Dermis blood vessel endothelial cell (primary cell): Measurements from ENCODE around the gene TGFBR1. TPM values are rescaled to one million over a fixed set of nuclear protein-coding genes. Genes with fewer than 3 reads are reported as not detected.

Experiments used
- DNase-seq: peaks from one replicate; pipeline ENCODE4 v3.0.0; 2010
- total RNA-seq: library from RNA; depleted of rRNA; stranded (reverse); fragments of >200 nt; gene quantifications from 2 replicates; pipeline ENCODE4 v1.2.3, GENCODE V29; 2014

Gene TGFBR1
- total RNA-seq, 1 donor from 2014 or later, result 18.4 TPM

DNA sequence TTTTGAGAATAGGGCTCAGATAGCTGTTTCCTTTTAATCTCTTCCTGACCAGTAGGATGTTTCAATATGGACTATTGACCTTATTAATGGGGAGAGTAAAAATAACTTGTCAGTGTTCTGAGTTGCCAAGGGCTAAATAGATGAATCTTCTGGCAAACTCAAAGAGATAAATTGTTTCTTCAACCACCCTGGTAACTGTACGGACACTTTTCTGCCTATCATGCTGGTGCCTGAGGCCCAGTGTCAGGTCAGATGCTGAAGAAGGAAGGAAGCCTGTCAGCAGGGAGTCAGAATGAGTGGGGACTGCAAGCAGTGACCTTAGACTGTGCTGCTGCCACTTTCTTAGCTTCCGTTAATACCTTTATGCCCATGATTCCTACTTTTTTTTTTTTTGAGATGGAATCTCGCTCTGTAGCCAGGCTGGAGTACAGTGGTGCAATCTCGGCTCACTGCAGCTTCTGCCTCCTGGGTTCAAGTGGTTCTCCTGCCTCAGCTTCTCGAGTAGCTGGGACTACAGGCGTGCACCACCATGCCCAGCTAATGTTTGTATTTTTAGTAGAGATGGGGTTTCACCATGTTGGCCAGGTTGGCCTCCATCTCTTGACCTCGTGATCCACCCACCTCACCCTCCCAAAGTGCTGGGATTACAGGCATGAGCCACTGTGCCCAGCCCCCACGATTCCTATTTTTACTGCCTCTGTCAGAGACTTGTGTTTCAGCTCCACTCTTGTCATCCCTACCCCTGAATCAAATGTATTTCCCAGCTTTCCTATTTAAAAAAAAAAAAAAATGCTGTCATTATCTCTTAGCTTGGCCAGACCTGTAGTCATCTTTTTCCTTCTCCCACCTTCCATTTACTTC lies 33.7 kb downstream of the TGFBR1 start:
- DNase-seq, result no peak

DNA sequence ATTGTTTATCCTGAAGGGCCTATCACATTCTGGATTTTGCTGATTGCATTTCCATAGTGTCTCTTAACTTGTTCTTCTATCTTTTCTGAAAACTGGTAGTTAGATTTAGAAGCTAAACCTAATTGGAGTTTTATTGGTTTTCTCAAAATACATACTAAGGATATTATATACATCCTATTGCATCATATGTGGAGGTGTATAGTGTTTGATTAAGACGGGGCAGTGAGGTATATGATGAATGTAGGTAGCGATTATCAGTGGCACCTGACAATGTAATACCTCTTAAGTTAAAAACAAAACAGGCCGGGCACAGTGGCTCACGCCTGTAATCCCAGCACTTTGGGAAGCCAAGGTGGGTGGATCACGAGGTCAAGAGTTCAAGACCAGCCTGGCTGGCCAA lies 35.0 kb downstream of the TGFBR1 start:
- DNase-seq, result no peak

DNA sequence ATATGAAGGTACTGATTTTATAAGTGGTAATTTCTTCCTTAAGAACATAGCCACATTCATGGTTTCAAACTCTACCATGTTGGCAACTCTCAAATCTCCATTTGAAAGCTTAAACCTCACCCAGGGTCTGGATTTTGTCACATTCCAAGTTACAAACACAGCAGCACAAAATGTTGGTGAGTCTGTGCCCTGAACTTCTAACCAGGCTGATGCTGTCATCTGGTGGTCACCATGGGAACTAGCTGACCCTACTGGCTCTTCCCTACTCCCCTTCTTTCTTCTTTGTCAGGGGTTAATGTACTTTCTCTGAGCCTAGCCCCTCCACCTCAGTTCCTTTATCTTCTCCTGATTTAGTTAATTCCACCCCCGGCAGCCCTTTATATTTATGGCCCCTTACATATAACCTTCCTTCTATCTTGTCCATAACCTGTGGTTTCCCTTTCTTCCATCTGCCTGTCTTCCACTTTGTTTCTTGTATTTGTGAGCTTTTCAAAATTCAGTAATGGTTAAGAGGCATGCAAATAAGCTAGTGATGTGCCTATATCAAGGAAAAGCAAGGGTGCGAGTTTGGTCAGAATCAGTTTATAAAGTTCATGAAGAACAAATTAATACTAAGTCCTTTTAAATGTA lies 35.9 kb downstream of the TGFBR1 start:
- peak; percentile 76 for DNase-seq

DNA sequence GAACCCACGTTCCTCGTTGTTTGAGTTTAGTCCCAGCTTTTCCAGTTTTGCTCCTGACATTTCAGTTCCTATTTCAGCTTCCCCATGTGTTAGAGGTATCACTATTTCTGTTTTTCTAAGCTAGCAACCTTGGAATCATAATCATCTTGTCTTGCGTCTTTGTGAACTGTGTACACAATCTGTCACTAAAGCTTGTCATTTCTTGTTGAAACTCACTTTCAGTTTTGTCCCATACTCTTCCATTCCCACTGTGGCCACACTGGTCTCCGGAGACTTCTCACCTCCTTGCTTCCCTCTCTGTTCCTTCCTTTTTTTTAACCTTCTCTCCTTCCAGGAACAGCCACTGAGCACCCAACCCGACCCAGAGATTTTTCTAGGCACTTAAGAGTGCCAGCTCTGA lies 36.9 kb downstream of the TGFBR1 start:
- no peak for DNase-seq

GRCh38 chr9:99142275-99142674 lies 37.4 kb downstream of the TGFBR1 start:
- no peak for DNase-seq

DNA sequence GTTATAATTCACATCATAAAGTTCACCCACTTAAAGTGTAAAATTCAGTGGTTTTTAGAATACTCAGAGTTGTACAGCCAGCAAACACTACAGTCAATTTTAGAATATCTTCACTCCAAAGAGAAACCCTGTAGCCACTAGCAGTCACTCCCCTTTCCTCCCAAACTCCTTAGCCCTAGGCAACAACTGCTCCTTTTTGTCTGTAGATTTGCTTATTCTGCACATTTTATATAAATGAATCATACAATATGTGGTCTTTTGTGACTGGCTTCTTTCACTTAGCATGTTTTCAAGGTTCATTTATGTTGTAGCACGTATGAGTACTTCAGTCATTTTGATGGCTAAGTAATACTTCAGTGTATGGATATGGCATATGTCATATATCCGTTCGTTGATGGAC lies 38.7 kb downstream of the TGFBR1 start:
- DNase-seq, result no peak

DNA sequence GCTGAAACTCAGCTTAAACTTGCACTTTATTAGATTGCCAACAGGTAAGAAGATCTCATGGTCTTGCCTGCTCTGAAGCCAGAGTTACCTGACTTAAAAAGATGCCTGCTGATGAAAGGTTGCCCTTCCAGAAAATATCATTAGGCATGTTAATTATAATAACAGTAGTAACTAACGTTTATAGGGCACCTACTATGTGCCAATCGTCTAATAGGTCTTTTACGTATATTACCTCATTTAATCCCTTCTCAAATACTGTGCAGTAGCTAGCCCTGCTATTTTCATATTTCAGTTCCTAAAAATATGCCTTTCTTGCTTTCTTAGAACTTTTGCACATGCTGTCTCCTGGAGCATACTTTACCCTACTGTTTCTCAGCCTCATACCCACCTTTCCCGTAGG lies 40.1 kb downstream of the TGFBR1 start:
- no peak for DNase-seq

GRCh38 chr9:99146574-99146973 lies 41.7 kb downstream of the TGFBR1 start:
- peak; percentile 29 for DNase-seq

- no peak for DNase-seq
Measured at GRCh38 chr9:99147177-99147576, 42.3 kb downstream of the TGFBR1 start.

DNA sequence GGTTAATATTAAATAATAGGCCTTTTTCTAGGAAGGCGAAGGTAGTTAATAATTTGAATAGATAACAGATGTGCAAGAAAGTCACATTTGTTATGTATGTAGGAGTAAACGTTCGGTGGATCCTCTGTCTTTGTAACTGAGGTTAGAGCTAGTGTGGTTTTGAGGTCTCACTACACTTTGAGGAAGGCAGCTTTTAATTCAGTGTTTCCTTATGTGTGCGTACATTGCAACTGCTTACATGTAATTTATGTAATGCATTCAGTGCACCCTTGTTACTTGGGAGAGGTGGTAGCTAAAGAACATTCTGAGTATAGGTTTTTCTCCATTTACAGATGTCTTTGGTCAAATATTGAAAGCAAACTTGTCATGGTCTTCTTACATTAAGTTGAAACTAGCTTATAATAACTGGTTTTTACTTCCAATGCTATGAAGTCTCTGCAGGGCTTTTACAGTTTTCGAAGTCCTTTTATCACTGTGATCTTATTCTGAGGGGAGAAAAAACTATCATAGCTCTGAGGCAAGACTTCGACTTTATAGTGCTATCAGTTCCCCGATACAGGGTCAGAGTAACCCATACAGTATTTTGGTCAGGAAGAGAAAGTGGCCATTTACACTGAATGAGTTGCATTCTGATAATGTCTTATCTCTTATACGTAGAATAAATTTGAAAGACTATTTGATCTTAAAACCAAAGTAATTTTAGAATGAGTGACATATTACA lies 45.7 kb downstream of the TGFBR1 start:
- DNase-seq, result no peak

GRCh38 chr9:99154356-99154755 lies 49.4 kb downstream of the TGFBR1 start:
- no peak for DNase-seq

- no peak for DNase-seq
Measured at GRCh38 chr9:99155736-99156135, 50.8 kb downstream of the TGFBR1 start.

DNA sequence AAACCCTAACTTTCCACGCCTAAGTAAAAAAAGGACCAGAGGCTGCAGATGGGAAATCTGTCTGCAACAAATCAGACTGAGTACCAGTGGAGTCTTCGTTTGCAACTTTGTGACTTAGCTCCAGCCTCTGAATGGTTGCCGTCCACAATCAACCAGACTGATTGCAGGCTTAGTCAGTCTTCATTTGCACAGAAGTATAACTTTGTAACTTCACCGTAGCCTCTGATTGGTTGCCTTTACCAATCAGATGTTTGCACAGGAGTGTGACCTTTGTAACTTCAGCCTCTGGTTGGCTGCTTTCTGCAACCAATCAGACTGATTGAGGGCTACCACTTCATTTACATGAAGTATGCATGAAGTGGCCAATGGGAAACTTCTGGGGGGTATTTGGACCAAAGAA lies 53.7 kb downstream of the TGFBR1 start:
- no peak for DNase-seq

GRCh38 chr9:99160173-99160572 lies 55.3 kb downstream of the TGFBR1 start:
- no peak for DNase-seq

- DNase-seq, result peak; percentile 67
Measured at GRCh38 chr9:99162759-99163364, 57.9 kb downstream of the TGFBR1 start.

DNA sequence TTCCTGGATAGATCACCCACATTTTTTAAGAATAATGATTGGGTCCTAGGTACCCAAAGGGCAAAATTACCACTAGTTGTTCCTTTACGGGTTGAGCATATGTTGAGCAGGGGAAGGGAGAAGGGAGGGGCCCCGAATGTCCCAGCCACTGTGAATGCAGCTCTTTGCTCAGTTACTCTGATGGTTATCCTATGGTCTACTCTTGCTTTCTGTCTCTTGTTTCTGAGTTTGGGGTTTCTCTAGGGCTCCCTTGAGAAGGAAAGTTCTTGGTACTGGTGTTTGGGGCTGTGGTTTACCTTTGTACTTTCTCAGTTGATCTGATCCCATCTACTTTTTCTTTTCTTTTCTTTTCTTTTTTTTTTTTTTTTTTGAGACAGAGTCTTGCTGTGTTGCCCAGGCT lies 61.2 kb downstream of the TGFBR1 start:
- DNase-seq, result no peak

DNA sequence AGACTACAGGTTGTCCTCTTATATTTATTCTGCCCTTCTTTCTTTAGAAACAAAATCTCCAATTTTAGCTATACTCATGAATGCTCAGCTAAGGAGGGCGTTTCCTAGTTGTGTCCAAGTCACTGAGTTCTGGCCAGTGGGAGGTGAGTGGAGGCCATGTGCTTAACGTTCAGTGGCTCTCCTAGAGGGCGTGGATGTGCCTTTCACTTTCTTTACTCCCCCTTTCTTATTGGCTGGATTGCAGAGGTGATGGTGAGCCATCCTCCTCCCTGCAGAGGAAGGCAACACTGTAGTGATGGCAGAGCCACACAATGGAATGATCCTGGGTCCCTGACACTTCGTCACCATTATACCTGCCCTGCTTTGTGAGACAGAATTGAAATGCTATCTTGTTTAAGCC lies 62.2 kb downstream of the TGFBR1 start:
- no peak for DNase-seq

DNA sequence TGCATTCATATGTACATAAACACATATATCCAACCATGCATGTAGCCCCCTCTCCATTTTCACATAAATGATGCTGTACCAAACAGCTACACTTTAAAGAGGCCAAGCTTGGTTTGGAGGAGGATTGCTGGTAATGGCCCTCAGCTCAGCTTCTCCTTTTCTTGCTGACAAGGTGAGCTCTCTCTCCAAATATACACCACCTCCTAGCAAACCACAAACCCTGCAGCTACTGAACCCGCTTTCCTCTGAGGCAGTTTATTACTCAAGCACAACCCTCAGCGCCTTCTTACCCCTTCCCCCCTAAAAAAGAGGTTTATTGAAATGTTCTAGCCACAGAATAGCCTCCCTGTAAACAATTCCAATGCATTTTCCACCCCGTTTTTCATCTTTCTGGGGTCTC lies 62.8 kb downstream of the TGFBR1 start:
- no peak for DNase-seq

DNA sequence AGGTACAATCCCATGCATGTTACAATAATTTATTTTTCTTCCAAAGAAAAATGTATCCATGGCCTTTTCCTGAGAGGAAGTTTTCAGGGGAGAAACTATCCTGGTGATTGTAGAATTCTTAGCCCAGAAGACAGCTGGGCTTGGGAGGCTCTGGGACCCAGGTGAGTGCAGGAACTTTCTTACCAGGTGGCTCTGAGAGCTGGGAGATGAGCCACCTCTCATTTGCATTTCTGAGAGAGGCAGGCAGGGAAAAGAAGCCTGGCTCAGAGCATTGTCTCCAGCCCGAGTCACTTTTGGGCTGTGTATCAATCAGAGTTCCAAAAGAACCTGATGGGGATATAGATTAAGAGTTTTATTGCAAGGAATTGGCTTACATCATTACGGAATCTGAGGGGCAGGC lies 64.2 kb downstream of the TGFBR1 start:
- DNase-seq, result no peak

- no peak for DNase-seq
Measured at GRCh38 chr9:99169982-99170761, 65.3 kb downstream of the TGFBR1 start.

DNA sequence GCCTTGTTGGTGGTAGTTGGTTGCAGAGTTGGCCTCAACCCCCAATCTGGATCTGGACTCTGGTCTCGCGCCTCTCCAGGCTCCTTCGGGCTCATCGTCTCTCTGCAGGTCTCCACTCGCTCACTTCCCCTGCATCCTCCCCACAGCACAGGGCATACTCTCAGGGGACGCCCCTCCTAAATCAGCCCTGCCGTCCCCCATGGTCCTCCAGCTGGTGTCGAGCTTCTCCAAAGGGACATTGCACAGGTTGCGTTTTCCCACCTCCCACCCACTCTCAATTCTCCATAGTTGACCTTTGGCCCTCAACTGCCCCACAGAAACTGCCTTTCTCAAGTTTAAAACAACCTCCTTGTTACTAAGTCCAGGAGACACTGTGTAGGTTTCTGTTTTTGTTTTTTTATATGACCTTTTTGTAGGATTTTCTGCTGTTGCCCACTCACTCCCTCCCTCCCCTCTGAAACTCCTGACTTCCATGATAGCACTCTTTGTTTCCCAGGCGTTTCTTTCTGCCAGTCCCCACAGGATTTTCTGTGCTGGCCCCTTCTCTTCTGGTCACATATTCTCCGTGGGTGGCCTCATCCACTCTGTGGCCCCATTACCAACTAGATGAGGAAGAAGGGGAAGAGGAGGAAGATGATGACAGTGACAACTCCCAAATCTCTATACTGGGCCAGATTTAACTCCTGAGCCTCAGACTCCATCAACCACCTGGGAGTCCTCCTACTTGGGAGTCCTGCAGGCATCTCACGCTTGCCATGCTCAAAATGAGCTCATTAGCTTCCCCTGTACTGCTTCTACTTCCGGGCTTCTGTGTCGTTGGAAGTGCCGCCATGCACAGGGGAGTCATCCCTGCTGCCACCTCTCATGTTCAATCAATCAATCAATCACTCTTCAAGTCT lies 66.6 kb downstream of the TGFBR1 start:
- DNase-seq, result no peak
